Upper lobe of left lung (tissue), 6 donors: ENCODE measurements around the gene USH1G. TPM values are rescaled to one million over a fixed set of nuclear protein-coding genes. Genes with fewer than 3 reads are reported as not detected.
A peak's percentile ranks its signal among the peaks of the same experiment; 100 is the strongest.

Experiments used
- ATAC-seq, 2 donors: fragments of 200-7000 bp; cut with Tn5 transposase; one replicate each; pipeline ENCODE4 v1.9.1; 2022; ENCODE audit warnings: mild to moderate bottlenecking in 2 of 2, moderate library complexity in 2 of 2; ENCODE audit not compliant: low FRiP score in 2 of 2
- DNase-seq, 2 donors: peaks; one replicate each; pipeline ENCODE4 v3.0.0-alpha.2; 2019 to 2020
- H3K27ac ChIP-seq, 4 donors: fragments of 200-600 bp; sonication (generic); one replicate each; pipeline ENCODE4 v1.5.1; 2016 to 2019
- H3K27me3 ChIP-seq, 4 donors: fragments of 200-600 bp; sonication (generic); one replicate each; pipeline ENCODE4 v1.5.1; 2017 to 2019
- H3K36me3 ChIP-seq, 4 donors: fragments of 200-600 bp; sonication (generic); one replicate each; pipeline ENCODE4 v1.5.1; 2016 to 2019
- H3K4me1 ChIP-seq, 4 donors: fragments of 200-600 bp; sonication (generic); one replicate each; pipeline ENCODE4 v1.5.1; 2018 to 2019
- H3K4me3 ChIP-seq, 4 donors: fragments of 200-600 bp; sonication (generic); one replicate each; pipeline ENCODE4 v1.5.1; 2017 to 2019; ENCODE audit warnings: mild to moderate bottlenecking in 2 of 4, moderate library complexity in 1 of 4
- H3K9me3 ChIP-seq, 4 donors: fragments of 200-600 bp; sonication (generic); one replicate each; pipeline ENCODE4 v1.5.1; 2018 to 2019
- EP300 ChIP-seq, 4 donors: sonication (generic); formaldehyde crosslinking; IDR thresholded peaks; one replicate each; pipeline ENCODE4 v1.5.1; 2017; ENCODE audit warnings: antibody characterized with exemption in 4 of 4, control low read depth in 2 of 4
- POLR2A ChIP-seq, 4 donors: fragments of 450-650 bp; IDR thresholded peaks; one replicate each; pipeline ENCODE4 v1.5.1; 2016 to 2017; ENCODE audit warnings: antibody characterized with exemption in 4 of 4, mild to moderate bottlenecking in 2 of 4
- POLR2AphosphoS5 ChIP-seq, 2 donors: sonication (generic); formaldehyde crosslinking; IDR thresholded peaks; one replicate each; pipeline ENCODE4 v1.5.1; 2017; ENCODE audit warnings: antibody characterized with exemption in 2 of 2
- WGBS, 2 donors: methylation state at CpG; one replicate each; pipeline ENCODE4 v1.1.5; 2017 to 2018; 5-methylcytosine and 5-hydroxymethylcytosine counted together
- total RNA-seq, 6 donors: library from RNA; depleted of rRNA in 4 of 6; stranded (reverse); fragments of >200 nt in 4 of 6; gene quantifications; one replicate each; pipeline versions ENCODE4 v1.1.0 to v1.2.1, GENCODE V29; 2016 to 2021
- TF ChIP-seq, protein P1 (sequence below), 6 experiments: fragments of 450-650 bp in 4 of 6; fragments of 200-600 bp in 2 of 6; sonication (generic) in 2 of 6; IDR thresholded peaks; one replicate each; pipeline ENCODE4 v1.5.1; 2016 to 2019; ENCODE audit warnings: antibody characterized with exemption in 6 of 6
- donor health status: DM: no; HTN: no; CAD: no; lungs with moderate emphysema.
- donor health status: DM: no; HTN: yes; CAD: no; lungs with severe emphysema.

Gene USH1G
- total RNA-seq, 6 donors from 2014 or later = 0.13 TPM; not detected in 5

DNA sequence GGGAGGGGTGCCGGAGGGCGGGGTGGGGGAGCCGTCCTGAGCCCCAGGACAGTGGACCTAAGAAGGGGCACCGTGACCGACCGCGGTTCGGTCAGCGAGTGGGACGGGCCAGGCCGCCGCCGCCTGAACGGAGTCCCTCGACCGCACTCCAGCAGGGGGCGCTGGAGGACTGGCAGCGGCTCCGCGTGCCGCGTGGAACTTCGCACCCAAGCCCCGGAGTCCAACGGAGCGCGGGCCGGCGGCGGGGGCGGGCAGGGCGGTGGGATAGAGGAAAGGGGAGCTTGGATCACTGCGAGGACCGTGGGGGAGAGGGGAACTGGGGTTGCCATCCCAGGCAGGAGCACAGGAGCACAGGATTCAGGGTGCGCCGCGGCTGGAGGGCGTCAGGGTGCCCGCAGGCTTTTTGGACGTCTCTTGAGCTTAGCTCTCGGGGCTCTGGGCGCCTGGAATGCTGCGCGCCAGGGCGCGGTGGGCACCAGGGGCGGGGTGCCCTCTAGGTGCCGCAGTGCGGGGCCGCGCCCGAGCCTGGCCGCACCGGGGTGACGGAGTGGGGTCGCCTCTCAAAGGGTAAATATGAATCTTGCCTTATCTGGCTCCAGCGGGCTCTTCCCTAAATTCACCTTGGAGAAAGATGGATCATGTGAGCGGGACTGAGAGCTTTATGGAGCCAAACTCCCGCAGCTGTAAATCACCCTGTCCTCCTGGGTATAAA, 639 bp upstream of the USH1G start:
- Histone ChIP-seq H3K4me3 (peak overlapping the region in 3 of 4 donors; percentile 23 to 43 (median 40)), H3K27ac (no peak overlapping the region), H3K27me3 (peaks cover 0 to 46% (median 20%) of the 10 kb centered on the region in 4 donors), H3K36me3 (no peaks in the 10 kb centered on the region), H3K4me1 (peaks cover 22 to 23% (median 22%) of the 10 kb centered on the region in 4 donors), H3K9me3 (no peaks in the 10 kb centered on the region)
- TF ChIP-seq EP300 (IDR thresholded peaks at IDR 0.05) (no peak), POLR2AphosphoS5 (IDR thresholded peaks at IDR 0.05) (no peak), POLR2A (IDR thresholded peaks at IDR 0.05) (no peak)
- TF ChIP-seq, protein P1, sequence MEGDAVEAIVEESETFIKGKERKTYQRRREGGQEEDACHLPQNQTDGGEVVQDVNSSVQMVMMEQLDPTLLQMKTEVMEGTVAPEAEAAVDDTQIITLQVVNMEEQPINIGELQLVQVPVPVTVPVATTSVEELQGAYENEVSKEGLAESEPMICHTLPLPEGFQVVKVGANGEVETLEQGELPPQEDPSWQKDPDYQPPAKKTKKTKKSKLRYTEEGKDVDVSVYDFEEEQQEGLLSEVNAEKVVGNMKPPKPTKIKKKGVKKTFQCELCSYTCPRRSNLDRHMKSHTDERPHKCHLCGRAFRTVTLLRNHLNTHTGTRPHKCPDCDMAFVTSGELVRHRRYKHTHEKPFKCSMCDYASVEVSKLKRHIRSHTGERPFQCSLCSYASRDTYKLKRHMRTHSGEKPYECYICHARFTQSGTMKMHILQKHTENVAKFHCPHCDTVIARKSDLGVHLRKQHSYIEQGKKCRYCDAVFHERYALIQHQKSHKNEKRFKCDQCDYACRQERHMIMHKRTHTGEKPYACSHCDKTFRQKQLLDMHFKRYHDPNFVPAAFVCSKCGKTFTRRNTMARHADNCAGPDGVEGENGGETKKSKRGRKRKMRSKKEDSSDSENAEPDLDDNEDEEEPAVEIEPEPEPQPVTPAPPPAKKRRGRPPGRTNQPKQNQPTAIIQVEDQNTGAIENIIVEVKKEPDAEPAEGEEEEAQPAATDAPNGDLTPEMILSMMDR (IDR thresholded peaks at IDR 0.05) = peak; percentile 70 to 89 (median 79)
- peak; percentile 64 to 86 for ATAC-seq
- DNase-seq = peak; percentile 73 to 94
- WGBS, 2 donors = 0 to 4% methylated on average over 3 to 44 of the region's 59 CpGs

DNA sequence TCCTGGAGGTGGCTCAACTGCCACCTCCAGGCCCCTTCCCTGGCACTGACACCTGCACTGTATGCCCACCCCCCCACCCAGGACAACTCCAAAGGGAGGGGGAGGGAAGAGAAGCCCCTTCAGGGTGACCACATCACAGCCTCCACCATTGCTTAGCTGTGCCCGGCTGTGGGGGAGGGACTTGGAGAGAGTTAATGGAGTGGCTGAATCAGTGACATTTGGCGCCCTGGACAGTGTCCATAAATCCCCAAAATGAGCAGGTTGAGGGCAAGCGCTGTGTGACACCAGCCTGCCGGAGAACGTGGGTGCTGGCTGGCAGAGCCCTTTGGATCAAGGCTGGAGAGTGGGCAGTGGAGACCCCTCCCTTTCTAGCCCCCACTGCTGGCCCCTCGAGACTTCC, 883 bp downstream of the USH1G start:
- no peak for ATAC-seq
- H3K9me3 ChIP-seq = no peaks in the 10 kb centered on the region
- TF ChIP-seq POLR2A (IDR thresholded peaks at IDR 0.05) (no peak), EP300 (IDR thresholded peaks at IDR 0.05) (no peak), POLR2AphosphoS5 (IDR thresholded peaks at IDR 0.05) (no peak)
- TF ChIP-seq, protein P1 (IDR thresholded peaks at IDR 0.05) = no peak
- H3K27ac ChIP-seq = no peak overlapping the region
- peaks cover 22 to 23% (median 22%) of the 10 kb centered on the region in 4 donors for H3K4me1 ChIP-seq
- H3K27me3 ChIP-seq = peaks cover 0 to 46% (median 20%) of the 10 kb centered on the region in 4 donors
- no peak for DNase-seq
- WGBS, 2 donors = 24 to 63% methylated on average over 5 to 6 of the region's 6 CpGs
- no peak overlapping the region for H3K4me3 ChIP-seq
- no peaks in the 10 kb centered on the region for H3K36me3 ChIP-seq

DNA sequence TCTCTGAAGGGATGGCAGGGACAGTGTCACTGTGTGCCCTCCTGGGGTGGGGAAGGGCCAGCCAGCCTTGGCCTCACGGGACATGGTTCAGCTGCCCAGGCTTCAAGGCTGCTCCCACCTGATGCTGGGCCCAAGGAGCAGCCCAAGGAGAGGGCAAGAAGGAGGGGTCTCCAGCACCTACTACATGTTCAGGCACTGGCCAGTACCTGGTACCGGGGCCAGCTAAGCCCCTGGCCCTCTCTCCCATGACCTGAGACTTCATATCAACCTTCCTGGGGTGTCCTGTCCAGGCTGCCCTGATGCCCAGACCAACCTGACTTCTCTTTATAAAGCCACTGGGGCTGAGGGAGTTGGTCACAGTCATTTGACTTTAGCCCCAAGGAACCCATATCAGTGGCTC, 1.3 kb downstream of the USH1G start:
- Histone ChIP-seq H3K4me1 (peaks cover 22 to 23% (median 22%) of the 10 kb centered on the region in 4 donors), H3K27ac (no peak overlapping the region), H3K27me3 (peaks cover 0 to 46% (median 20%) of the 10 kb centered on the region in 4 donors), H3K9me3 (no peaks in the 10 kb centered on the region), H3K4me3 (no peak overlapping the region), H3K36me3 (no peaks in the 10 kb centered on the region)
- DNase-seq = no peak
- TF ChIP-seq POLR2AphosphoS5 (IDR thresholded peaks at IDR 0.05) (no peak), EP300 (IDR thresholded peaks at IDR 0.05) (no peak), POLR2A (IDR thresholded peaks at IDR 0.05) (no peak)
- TF ChIP-seq, protein P1 (IDR thresholded peaks at IDR 0.05) = no peak
- 100% methylated on average over 1 to 2 of the region's 2 CpGs for WGBS, 2 donors
- ATAC-seq = no peak

DNA sequence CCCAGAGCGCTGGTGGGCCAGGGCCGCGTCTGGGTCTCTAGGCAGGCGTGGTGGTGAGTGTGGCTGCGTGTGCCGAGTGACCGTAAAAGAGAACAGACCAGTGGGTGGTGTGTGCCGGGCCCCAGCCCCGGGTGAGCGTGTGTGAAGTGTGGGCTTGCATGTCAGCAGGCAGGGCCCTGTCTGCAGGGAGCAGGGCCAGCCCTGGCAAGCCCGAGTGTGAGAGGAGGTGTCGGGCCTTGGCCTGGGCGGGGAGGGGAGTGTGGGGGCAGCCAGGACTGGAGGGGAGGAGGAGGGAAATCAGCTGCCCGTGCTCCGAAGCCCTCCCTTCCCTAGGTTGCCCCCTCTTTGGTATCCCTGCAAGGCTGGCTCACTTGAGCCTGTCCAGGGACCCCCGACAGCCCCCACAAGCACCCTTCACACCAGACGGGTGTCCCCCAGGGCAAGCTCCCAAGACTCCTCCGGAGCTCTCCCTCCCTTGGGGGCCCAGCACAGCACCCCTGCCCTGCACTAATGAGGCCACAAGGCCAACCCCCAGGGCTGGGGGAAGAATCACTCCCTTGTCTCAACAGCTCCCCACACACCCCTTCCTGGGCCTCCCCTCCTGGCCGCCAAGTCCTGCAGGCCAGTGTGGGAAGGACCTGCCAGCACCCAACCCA, 1.9 kb downstream of the USH1G start:
- no peak overlapping the region for H3K4me3 ChIP-seq
- ATAC-seq (no peak), DNase-seq (peak in 1 of 2 donors; percentile 70)
- H3K27me3 ChIP-seq = peaks cover 0 to 46% (median 20%) of the 10 kb centered on the region in 4 donors
- no peak for TF ChIP-seq EP300 (IDR thresholded peaks at IDR 0.05)
- TF ChIP-seq POLR2AphosphoS5 (IDR thresholded peaks at IDR 0.05) = no peak
- TF ChIP-seq, protein P1 (IDR thresholded peaks at IDR 0.05) = no peak
- TF ChIP-seq POLR2A (IDR thresholded peaks at IDR 0.05) = no peak
- no peak overlapping the region for H3K27ac ChIP-seq
- 56 to 70% methylated on average over 11 to 18 of the region's 19 CpGs for WGBS, 2 donors
- H3K4me1 ChIP-seq = peaks cover 22 to 23% (median 22%) of the 10 kb centered on the region in 4 donors
- no peaks in the 10 kb centered on the region for H3K36me3 ChIP-seq
- H3K9me3 ChIP-seq = no peaks in the 10 kb centered on the region
